T-helper 2 cell treated with Interferon-gamma antibody and Interleukin-4, amounts not matched to agents 5 μg/mL and 100 μg/mL, for 36 hours (primary cell): Measurements from ENCODE around the gene PLGRKT.
"Not testable (repeated sequence)": the region's sequence is repeated elsewhere in the genome, so short reads cannot be mapped to it uniquely, and the experiment has no call there.

ENCODE experiments used
- DNase-seq: peaks from one replicate; pipeline ENCODE4 v3.0.0; 2021; ENCODE audit warnings: low spot score
- H3K27ac Mint-ChIP-seq: one replicate; pipeline ENCODE4 v1.8.0; 2021; ENCODE audit warnings: mild to moderate bottlenecking, mixed read lengths
- H3K27me3 Mint-ChIP-seq: one replicate; pipeline ENCODE4 v1.8.0; 2021; ENCODE audit warnings: low read depth, mixed read lengths
- H3K36me3 Mint-ChIP-seq: one replicate; pipeline ENCODE4 v1.8.0; 2021; ENCODE audit warnings: low read depth, mixed read lengths
- H3K4me1 Mint-ChIP-seq: one replicate; pipeline ENCODE4 v1.8.0; 2021; ENCODE audit warnings: low read depth, mixed read lengths
- H3K4me3 Mint-ChIP-seq: one replicate; pipeline ENCODE4 v1.8.0; 2022; ENCODE audit warnings: mild to moderate bottlenecking, moderate library complexity, mixed read lengths
- H3K9me3 Mint-ChIP-seq: one replicate; pipeline ENCODE4 v1.8.0; 2021; ENCODE audit warnings: mixed read lengths

Gene PLGRKT

DNA sequence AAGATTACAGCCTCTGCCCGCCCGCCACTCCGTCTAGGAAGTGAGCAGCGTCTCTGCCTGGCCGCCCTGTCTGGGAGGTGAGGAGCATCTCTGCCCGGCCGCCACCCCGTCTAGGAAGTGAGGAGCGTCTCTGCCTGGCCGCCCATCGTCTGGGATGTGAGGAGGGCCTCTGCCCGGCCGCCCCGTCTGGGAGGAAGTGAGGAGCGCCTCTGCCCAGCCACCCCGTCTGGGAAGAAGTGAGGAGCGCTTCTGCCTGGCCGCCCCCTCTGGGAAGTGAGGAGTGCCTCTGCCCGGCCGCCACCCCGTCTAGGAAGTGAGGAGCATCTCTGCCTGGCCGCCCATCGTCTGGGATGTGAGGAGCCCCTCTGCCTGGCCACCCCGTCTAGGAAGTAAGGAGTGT is 4.8 kb downstream of the PLGRKT start:
- not testable (repeated sequence) for H3K27me3 Mint-ChIP-seq, H3K9me3 Mint-ChIP-seq, H3K4me3 Mint-ChIP-seq, DNase-seq
- peak overlapping the region; percentile 52 for H3K27ac Mint-ChIP-seq
- H3K36me3 Mint-ChIP-seq: peaks cover 39% of the 10 kb centered on the region
- H3K4me1 Mint-ChIP-seq: peaks cover 20% of the 10 kb centered on the region

GRCh38 chr9:5430912-5431311 is 6.8 kb downstream of the PLGRKT start:
- Mint-ChIP-seq H3K27ac (no peak overlapping the region), H3K9me3 (peaks cover 3% of the 10 kb centered on the region), H3K27me3 (no peaks in the 10 kb centered on the region), H3K4me1 (peaks cover 4% of the 10 kb centered on the region), H3K36me3 (peaks cover 31% of the 10 kb centered on the region), H3K4me3 (no peak overlapping the region)
- no peak for DNase-seq

- Mint-ChIP-seq H3K27ac (no peak overlapping the region), H3K4me3 (no peak overlapping the region), H3K36me3 (peaks cover 22% of the 10 kb centered on the region), H3K4me1 (no peaks in the 10 kb centered on the region), H3K27me3 (no peaks in the 10 kb centered on the region), H3K9me3 (no peaks in the 10 kb centered on the region)
- DNase-seq: no peak
These were observed 7.7 kb downstream of the PLGRKT start for GRCh38 chr9:5429873-5430564.

GRCh38 chr9:5428794-5429528 is 8.8 kb downstream of the PLGRKT start:
- no peak overlapping the region for H3K27ac Mint-ChIP-seq
- H3K36me3 Mint-ChIP-seq: peaks cover 18% of the 10 kb centered on the region
- H3K4me3 Mint-ChIP-seq: no peak overlapping the region
- H3K27me3 Mint-ChIP-seq: no peaks in the 10 kb centered on the region
- DNase-seq: no peak
- H3K9me3 Mint-ChIP-seq: no peaks in the 10 kb centered on the region
- no peaks in the 10 kb centered on the region for H3K4me1 Mint-ChIP-seq

DNA sequence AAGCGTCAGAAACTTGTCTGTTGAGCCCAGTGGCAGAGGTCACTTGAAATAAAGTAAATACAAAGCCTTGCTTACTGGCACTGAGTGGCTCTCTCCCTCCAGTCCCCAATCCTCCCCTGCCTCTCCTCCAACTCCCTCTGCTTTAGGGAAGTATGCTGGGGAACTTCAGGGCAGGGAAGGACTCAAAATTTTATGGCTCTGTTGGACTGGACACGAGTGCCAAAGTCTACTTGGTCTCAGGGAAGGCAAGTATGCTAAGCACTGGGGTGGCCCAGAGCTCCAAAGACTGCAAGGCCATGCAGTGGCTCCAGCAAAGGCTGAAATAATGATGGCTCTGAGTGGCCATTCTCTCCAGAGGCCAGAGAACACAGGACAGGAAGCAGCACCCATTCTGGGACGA is 9.6 kb downstream of the PLGRKT start:
- H3K27me3 Mint-ChIP-seq: no peaks in the 10 kb centered on the region
- H3K27ac Mint-ChIP-seq: no peak overlapping the region
- H3K4me3 Mint-ChIP-seq: no peak overlapping the region
- no peaks in the 10 kb centered on the region for H3K4me1 Mint-ChIP-seq
- DNase-seq: no peak
- peaks cover 15% of the 10 kb centered on the region for H3K36me3 Mint-ChIP-seq
- no peaks in the 10 kb centered on the region for H3K9me3 Mint-ChIP-seq

GRCh38 chr9:5427005-5427404 is 10.7 kb downstream of the PLGRKT start:
- Mint-ChIP-seq H3K36me3 (peaks cover 6% of the 10 kb centered on the region), H3K4me1 (no peaks in the 10 kb centered on the region), H3K9me3 (no peaks in the 10 kb centered on the region), H3K4me3 (no peak overlapping the region), H3K27me3 (no peaks in the 10 kb centered on the region), H3K27ac (no peak overlapping the region)
- DNase-seq: no peak

GRCh38 chr9:5425006-5425628 is 12.6 kb downstream of the PLGRKT start:
- no peaks in the 10 kb centered on the region for H3K27me3 Mint-ChIP-seq
- no peaks in the 10 kb centered on the region for H3K36me3 Mint-ChIP-seq
- no peak overlapping the region for H3K4me3 Mint-ChIP-seq
- peaks cover 6% of the 10 kb centered on the region for H3K4me1 Mint-ChIP-seq
- no peaks in the 10 kb centered on the region for H3K9me3 Mint-ChIP-seq
- no peak overlapping the region for H3K27ac Mint-ChIP-seq
- DNase-seq: no peak

DNA sequence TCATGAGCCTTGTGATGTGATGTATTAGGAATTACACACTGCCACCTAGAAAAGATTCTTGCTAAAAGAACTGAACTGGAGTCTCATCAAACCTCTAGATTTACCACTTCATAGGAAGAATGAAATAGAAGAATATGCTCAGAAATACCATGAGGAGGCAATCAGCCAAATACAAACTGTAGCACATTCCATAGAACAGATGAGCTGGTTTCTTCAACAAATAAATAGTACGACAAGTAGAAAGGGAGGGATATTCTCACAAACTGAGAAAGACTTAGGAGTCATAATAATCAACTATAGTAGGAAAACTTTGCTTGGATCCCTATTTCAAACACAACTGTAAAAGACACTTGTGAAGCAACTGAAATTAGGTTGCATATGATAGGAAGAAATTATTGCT is 15.4 kb downstream of the PLGRKT start:
- Mint-ChIP-seq H3K4me3 (no peak overlapping the region), H3K27ac (no peak overlapping the region), H3K36me3 (peaks cover 2% of the 10 kb centered on the region), H3K27me3 (no peaks in the 10 kb centered on the region), H3K4me1 (peaks cover 6% of the 10 kb centered on the region), H3K9me3 (no peaks in the 10 kb centered on the region)
- DNase-seq: no peak

DNA sequence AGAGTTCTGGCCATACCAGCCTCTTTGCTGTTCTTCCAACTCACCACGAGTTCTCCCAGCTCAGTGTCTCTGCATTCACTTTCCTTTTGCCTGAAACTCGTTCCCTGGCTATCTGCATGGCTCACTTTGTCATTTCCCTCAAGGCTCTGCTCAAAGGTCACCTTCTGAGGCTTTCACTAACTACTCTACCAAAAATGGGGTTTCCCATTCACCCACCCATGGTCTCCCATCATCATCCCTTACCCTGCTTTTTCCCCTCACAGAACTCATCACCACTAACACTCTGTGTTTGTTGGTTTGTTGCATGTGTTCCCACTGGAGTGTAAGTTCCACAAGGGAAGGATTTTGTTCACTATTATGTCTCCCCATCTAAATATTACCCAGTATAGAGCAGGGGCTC is 16.6 kb downstream of the PLGRKT start:
- Mint-ChIP-seq H3K4me3 (no peak overlapping the region), H3K27ac (no peak overlapping the region), H3K9me3 (no peaks in the 10 kb centered on the region), H3K4me1 (peaks cover 6% of the 10 kb centered on the region), H3K36me3 (peaks cover 3% of the 10 kb centered on the region), H3K27me3 (no peaks in the 10 kb centered on the region)
- no peak for DNase-seq

DNA sequence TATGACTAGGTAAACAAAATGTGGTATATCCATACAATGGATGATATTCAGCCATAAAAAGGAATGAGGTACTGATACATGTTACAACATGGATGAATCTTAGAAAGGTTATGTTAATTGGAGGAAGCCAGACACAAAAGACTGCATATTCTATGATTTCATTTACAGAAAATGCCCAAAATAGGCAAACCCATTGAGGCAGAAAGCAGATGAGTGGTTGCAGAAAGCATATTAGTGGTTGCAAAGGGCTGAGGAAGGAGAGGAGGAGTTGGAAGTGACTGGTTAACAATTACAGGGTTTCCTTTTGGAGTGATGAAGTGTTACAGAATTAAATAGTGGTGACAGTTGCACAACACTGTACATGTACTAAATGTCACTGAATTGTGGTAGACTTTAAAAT is 17.7 kb downstream of the PLGRKT start:
- no peak for DNase-seq
- Mint-ChIP-seq H3K27ac (no peak overlapping the region), H3K4me3 (no peak overlapping the region), H3K27me3 (no peaks in the 10 kb centered on the region), H3K9me3 (no peaks in the 10 kb centered on the region), H3K36me3 (peaks cover 3% of the 10 kb centered on the region), H3K4me1 (peaks cover 6% of the 10 kb centered on the region)

DNA sequence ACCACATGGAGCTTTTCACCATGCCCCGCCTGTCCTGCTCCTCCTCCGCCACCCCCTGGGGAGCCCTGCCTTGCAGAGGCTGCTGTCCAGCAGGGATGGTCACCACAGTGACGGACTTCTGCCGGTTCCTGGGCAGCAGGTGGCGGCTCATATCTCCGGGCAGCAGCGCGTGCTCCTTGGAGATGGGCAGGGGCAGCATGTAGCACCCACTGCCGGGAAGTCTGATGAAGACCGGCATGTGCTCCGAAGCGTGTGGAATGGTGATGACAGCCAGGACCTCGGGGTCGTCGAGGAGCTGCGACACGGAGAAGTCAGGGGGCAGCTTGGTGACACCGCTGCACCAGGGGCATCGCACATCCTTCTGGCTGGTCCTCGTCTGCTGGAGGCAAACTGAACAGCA is 19.2 kb downstream of the PLGRKT start:
- Mint-ChIP-seq H3K27ac (no peak overlapping the region), H3K9me3 (peaks cover 4% of the 10 kb centered on the region), H3K27me3 (no peaks in the 10 kb centered on the region), H3K4me1 (peaks cover 6% of the 10 kb centered on the region), H3K36me3 (peaks cover 6% of the 10 kb centered on the region), H3K4me3 (no peak overlapping the region)
- DNase-seq: no peak

- Mint-ChIP-seq H3K9me3 (peaks cover 12% of the 10 kb centered on the region), H3K27ac (no peak overlapping the region), H3K4me1 (peaks cover 6% of the 10 kb centered on the region), H3K27me3 (no peaks in the 10 kb centered on the region), H3K4me3 (no peak overlapping the region), H3K36me3 (peaks cover 14% of the 10 kb centered on the region)
- no peak for DNase-seq
These were observed 20.8 kb downstream of the PLGRKT start for GRCh38 chr9:5416953-5417352.

DNA sequence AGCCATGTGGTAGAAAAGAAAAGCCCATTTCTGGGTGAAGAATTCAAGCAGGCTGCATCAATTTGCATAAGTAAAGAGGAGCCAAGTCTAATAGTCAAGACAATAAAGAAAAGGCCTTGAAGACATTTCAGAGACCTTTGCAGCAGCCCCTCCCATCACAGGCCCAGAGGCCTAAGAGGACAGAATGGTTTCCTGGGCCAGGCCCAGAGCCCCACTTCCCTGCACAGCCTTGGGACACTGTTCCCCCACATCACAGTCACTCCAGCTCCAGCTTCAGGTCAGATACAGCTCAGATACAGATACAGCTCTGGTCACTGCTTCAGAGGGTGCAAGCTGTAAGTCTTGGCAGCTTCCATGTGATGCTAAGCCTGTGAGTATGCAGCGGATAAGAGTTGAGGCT is 29.1 kb downstream of the PLGRKT start:
- Mint-ChIP-seq H3K27ac (no peak overlapping the region), H3K4me3 (no peak overlapping the region), H3K36me3 (peaks cover 54% of the 10 kb centered on the region), H3K4me1 (peaks cover 3% of the 10 kb centered on the region), H3K27me3 (no peaks in the 10 kb centered on the region), H3K9me3 (peaks cover 59% of the 10 kb centered on the region)
- no peak for DNase-seq

- H3K4me3 Mint-ChIP-seq: no peak overlapping the region
- DNase-seq: no peak
- H3K4me1 Mint-ChIP-seq: peaks cover 15% of the 10 kb centered on the region
- peaks cover 29% of the 10 kb centered on the region for H3K9me3 Mint-ChIP-seq
- H3K27ac Mint-ChIP-seq: no peak overlapping the region
- peaks cover 23% of the 10 kb centered on the region for H3K36me3 Mint-ChIP-seq
- no peaks in the 10 kb centered on the region for H3K27me3 Mint-ChIP-seq
These were observed 35.5 kb downstream of the PLGRKT start for GRCh38 chr9:5402217-5402616.
